Activated CD4-positive, alpha-beta T cell treated with anti-CD3 and anti-CD28 coated beads, Interleukin-2, amount 50 U/mL, for 1 hour (primary cell): ENCODE data around the gene CDC14A.

Experiments used
- DNase-seq: peaks from one replicate; pipeline ENCODE4 v3.0.0-alpha.2; 2020

The CDC14A gene

GRCh38 chr1:100455478-100456072 is 103.3 kb downstream of the CDC14A start:
- DNase-seq = no peak

- DNase-seq = no peak
These were observed 104.6 kb downstream of the CDC14A start for GRCh38 chr1:100456880-100457279.

GRCh38 chr1:100457683-100458082 is 105.4 kb downstream of the CDC14A start:
- no peak for DNase-seq

GRCh38 chr1:100458661-100459357 is 106.5 kb downstream of the CDC14A start:
- DNase-seq = no peak

- peak; percentile 64 for DNase-seq
These were observed 107.2 kb downstream of the CDC14A start for GRCh38 chr1:100459358-100460114.

- DNase-seq = no peak
These were observed 108.9 kb downstream of the CDC14A start for GRCh38 chr1:100461222-100461621.

GRCh38 chr1:100462326-100463025 is 110.2 kb downstream of the CDC14A start:
- no peak for DNase-seq

GRCh38 chr1:100463791-100464424 is 111.6 kb downstream of the CDC14A start:
- peak; percentile 55 for DNase-seq

GRCh38 chr1:100469578-100469977 is 117.3 kb downstream of the CDC14A start:
- no peak for DNase-seq

- DNase-seq = no peak
These were observed 122.5 kb downstream of the CDC14A start for GRCh38 chr1:100474834-100475233.

GRCh38 chr1:100476735-100477290 is 124.5 kb downstream of the CDC14A start:
- DNase-seq = no peak

- DNase-seq = no peak
These were observed 126.5 kb downstream of the CDC14A start for GRCh38 chr1:100478816-100479215.

- DNase-seq = no peak
These were observed 127.5 kb downstream of the CDC14A start for GRCh38 chr1:100479620-100480338.

- DNase-seq = no peak
These were observed 129.0 kb downstream of the CDC14A start for GRCh38 chr1:100481303-100481702.

GRCh38 chr1:100482167-100482566 is 129.9 kb downstream of the CDC14A start:
- no peak for DNase-seq

- DNase-seq = no peak
These were observed 130.4 kb downstream of the CDC14A start for GRCh38 chr1:100482748-100483147.

GRCh38 chr1:100483230-100483629 is 130.9 kb downstream of the CDC14A start:
- DNase-seq = no peak

- no peak for DNase-seq
These were observed 133.6 kb downstream of the CDC14A start for GRCh38 chr1:100485855-100486258.

GRCh38 chr1:100494393-100495084 is 142.2 kb downstream of the CDC14A start:
- DNase-seq = no peak

- no peak for DNase-seq
These were observed 144.6 kb downstream of the CDC14A start for GRCh38 chr1:100496896-100497295.

- DNase-seq = no peak
These were observed 145.5 kb downstream of the CDC14A start for GRCh38 chr1:100497796-100498195.
